ENCODE data around the gene ANKS6.

Gene ANKS6

GRCh38 chr9:98796364-98797101 lies at the start of gene ANKS6:
Gene ANKS6, minus strand, starts transcription at chr9:98796555. Its CDS starts 64 bp downstream, at chr9:98796491.
- peak; percentile 75 to 93 (median 88) for DNase-seq

GRCh38 chr9:98846081-98846480 lies 49.7 kb upstream of the ANKS6 start:
- DNase-seq, result no peak

- DNase-seq, result no peak
Observed at GRCh38 chr9:98842510-98842909, 46.2 kb upstream of the ANKS6 start.

GRCh38 chr9:98839724-98840123 lies 43.4 kb upstream of the ANKS6 start:
- no peak for DNase-seq

- peak in 2 of 3 donors; percentile 26 to 47 for DNase-seq
Observed at GRCh38 chr9:98838868-98839565, 42.7 kb upstream of the ANKS6 start.

GRCh38 chr9:98838155-98838867 lies 42.0 kb upstream of the ANKS6 start:
- DNase-seq, result no peak

- no peak for DNase-seq
Observed at GRCh38 chr9:98837516-98837915, 41.2 kb upstream of the ANKS6 start.

GRCh38 chr9:98836206-98836605 lies 39.9 kb upstream of the ANKS6 start:
- no peak for DNase-seq

GRCh38 chr9:98834386-98834785 lies 38.0 kb upstream of the ANKS6 start:
- no peak for DNase-seq

- no peak for DNase-seq
Observed at GRCh38 chr9:98833090-98833956, 37.0 kb upstream of the ANKS6 start.

- no peak for DNase-seq
Observed at GRCh38 chr9:98832768-98833089, 36.4 kb upstream of the ANKS6 start.

- no peak for DNase-seq
Observed at GRCh38 chr9:98831696-98832095, 35.3 kb upstream of the ANKS6 start.

- DNase-seq, result no peak
Observed at GRCh38 chr9:98830554-98830953, 34.2 kb upstream of the ANKS6 start.

GRCh38 chr9:98829766-98830165 lies 33.4 kb upstream of the ANKS6 start:
- peak in 1 of 3 donors; percentile 40 for DNase-seq

- no peak for DNase-seq
Observed at GRCh38 chr9:98826716-98827115, 30.4 kb upstream of the ANKS6 start.

- DNase-seq, result no peak
Observed at GRCh38 chr9:98825414-98825813, 29.1 kb upstream of the ANKS6 start.

- no peak for DNase-seq
Observed at GRCh38 chr9:98823666-98824334, 27.4 kb upstream of the ANKS6 start.

- no peak for DNase-seq
Observed at GRCh38 chr9:98822661-98823060, 26.3 kb upstream of the ANKS6 start.

GRCh38 chr9:98821831-98822230 lies 25.5 kb upstream of the ANKS6 start:
- DNase-seq, result no peak

- DNase-seq, result no peak
Observed at GRCh38 chr9:98819231-98819630, 22.9 kb upstream of the ANKS6 start.

- no peak for DNase-seq
Observed at GRCh38 chr9:98818764-98819163, 22.4 kb upstream of the ANKS6 start.

GRCh38 chr9:98815391-98815951 lies 19.1 kb upstream of the ANKS6 start:
- peak in 2 of 3 donors; percentile 43 to 60 for DNase-seq

Data from suppressor macrophage treated with lipopolysaccharide for 1 hour (primary cell).